Measurements from ENCODE around the gene SNORC. TPM values are rescaled to one million over a fixed set of nuclear protein-coding genes. Genes with fewer than 3 reads are reported as not detected.
A peak's percentile ranks its signal among the peaks of the same experiment; 100 is the strongest.

The SNORC gene
- total RNA-seq, 4 donors from 2014 or later, result 2.5 to 27.2 (median 14.1) TPM

DNA sequence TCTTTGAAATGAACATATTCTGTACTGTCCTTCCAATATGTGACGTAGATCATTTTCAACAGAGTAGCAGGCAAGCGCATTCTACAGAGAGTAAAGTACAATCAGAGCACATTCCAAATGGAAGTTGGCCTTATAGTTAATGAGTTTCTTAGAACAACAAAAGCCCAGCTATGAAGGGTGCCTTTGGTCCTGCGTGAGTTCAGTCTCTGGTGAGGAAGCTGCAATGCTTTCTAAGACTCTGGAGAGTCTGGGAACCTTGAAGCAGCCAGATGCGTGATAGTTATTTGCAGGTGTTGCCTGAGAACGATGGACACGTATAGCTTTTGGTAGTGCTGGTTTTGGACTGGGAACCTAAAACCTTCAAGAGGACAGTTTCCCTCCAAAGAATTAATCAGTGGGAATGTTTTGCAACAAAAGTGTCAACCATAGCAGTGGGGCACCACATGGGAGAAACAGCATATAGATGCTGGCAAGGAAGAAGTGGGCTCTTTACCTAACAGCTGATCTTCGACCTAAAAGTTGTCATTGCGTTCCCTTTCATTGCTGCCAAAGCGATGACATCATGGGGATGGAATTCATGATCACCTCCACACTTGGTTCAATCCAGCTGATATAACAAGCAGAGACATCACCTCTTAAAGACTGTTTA is 9.3 kb upstream of the SNORC start:
- 92% methylated on average over 9 of the region's 9 CpGs for WGBS, 2 donors
- intact Hi-C loops (cut with DNase I; ENCODE audit: low total_unique reads), result no loop called here
- peak in 1 of 2 donors; percentile 9 for DNase-seq (ENCODE audit: low spot score in 2 of 2)
- H3K4me3 ChIP-seq (ENCODE audit: low read depth, poor library complexity, severe bottlenecking), result no peak overlapping the region
- TF ChIP-seq, protein P1, sequence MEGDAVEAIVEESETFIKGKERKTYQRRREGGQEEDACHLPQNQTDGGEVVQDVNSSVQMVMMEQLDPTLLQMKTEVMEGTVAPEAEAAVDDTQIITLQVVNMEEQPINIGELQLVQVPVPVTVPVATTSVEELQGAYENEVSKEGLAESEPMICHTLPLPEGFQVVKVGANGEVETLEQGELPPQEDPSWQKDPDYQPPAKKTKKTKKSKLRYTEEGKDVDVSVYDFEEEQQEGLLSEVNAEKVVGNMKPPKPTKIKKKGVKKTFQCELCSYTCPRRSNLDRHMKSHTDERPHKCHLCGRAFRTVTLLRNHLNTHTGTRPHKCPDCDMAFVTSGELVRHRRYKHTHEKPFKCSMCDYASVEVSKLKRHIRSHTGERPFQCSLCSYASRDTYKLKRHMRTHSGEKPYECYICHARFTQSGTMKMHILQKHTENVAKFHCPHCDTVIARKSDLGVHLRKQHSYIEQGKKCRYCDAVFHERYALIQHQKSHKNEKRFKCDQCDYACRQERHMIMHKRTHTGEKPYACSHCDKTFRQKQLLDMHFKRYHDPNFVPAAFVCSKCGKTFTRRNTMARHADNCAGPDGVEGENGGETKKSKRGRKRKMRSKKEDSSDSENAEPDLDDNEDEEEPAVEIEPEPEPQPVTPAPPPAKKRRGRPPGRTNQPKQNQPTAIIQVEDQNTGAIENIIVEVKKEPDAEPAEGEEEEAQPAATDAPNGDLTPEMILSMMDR (IDR thresholded peaks at IDR 0.05), result no peak
- no peak for TF ChIP-seq POLR2A (IDR thresholded peaks at IDR 0.05)

DNA sequence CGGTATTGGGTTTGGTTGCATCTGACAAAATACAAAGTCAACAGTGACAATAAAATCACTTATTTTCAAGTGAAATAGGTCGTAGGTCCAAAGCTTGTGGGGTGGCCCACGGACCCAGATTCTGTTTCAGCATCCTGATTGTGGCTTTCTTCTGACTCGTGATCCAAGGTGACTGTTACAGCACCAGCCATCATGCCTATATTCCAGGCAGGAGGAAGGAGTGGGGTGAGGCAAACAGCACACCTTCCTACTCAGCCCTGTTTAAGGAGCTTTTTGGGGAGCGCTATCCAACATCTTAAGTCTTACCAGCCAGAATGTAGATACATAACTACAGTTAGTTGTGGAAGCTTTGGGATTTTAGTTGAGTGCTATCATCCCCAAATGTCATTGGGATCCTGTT is 8.7 kb upstream of the SNORC start:
- no peak for DNase-seq (ENCODE audit: low spot score in 2 of 2)
- WGBS, 2 donors, result 93 to 99% methylated on average over 5 of the region's 5 CpGs
- no peak overlapping the region for H3K4me3 ChIP-seq (ENCODE audit: low read depth, poor library complexity, severe bottlenecking)
- intact Hi-C loops (cut with DNase I; ENCODE audit: low total_unique reads), result no loop called here
- TF ChIP-seq, protein P1 (IDR thresholded peaks at IDR 0.05), result no peak
- no peak for TF ChIP-seq POLR2A (IDR thresholded peaks at IDR 0.05)

DNA sequence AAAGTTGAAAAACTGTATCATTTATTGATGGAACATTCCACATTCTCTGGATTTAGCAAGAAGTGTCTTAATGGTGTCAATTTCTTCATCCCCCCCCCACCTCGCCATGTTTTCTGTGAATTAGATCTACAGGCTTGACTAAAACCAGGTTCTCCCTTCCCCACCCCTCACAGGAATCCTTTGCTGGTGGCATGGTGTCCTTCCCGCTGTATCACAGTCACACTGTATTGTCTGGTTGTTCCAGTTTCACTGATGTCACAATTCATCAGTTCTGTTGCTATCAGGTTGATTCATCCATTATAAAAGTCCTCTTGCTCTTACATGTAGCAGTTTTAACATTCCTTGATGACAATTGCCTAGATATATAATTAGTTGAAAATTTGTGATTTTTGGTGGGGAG is 6.1 kb upstream of the SNORC start:
- peak in 1 of 2 donors; percentile 50 for DNase-seq (ENCODE audit: low spot score in 2 of 2)
- intact Hi-C loops (cut with DNase I; ENCODE audit: low total_unique reads), result no loop called here
- 88 to 89% methylated on average over 2 of the region's 2 CpGs for WGBS, 2 donors

DNA sequence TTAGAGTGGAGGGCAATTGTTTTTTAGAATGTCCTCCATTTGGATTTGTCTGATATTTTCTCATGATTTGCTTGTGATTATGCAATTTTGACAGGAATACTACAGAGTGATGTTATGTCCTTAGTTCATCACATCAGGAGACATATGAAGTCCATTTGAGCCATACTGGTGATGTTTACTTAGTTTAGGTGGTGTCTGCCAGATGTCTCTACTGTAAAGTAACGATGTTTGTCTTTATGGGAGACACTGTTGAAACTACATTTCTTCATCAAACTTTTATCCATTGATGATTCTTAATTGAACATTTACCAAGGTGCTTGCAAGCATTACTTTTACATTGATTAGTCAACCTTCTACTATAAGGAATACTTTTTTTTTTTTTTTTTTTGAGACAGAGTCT is 4.9 kb upstream of the SNORC start:
- intact Hi-C loops (cut with DNase I; ENCODE audit: low total_unique reads), result no loop called here
- WGBS, 2 donors, result 91 to 96% methylated on average over 1 of the region's 1 CpG
- no peak for TF ChIP-seq POLR2A (IDR thresholded peaks at IDR 0.05)
- TF ChIP-seq, protein P1 (IDR thresholded peaks at IDR 0.05), result no peak
- DNase-seq (ENCODE audit: low spot score in 2 of 2), result no peak
- H3K4me3 ChIP-seq (ENCODE audit: low read depth, poor library complexity, severe bottlenecking), result no peak overlapping the region

More for the DNA sequence above, 6.1 kb upstream of the SNORC start:
- H3K4me3 ChIP-seq (ENCODE audit: low read depth, poor library complexity, severe bottlenecking), result no peak overlapping the region
- no peak for TF ChIP-seq POLR2A (IDR thresholded peaks at IDR 0.05)
- TF ChIP-seq, protein P1 (IDR thresholded peaks at IDR 0.05), result no peak

DNA sequence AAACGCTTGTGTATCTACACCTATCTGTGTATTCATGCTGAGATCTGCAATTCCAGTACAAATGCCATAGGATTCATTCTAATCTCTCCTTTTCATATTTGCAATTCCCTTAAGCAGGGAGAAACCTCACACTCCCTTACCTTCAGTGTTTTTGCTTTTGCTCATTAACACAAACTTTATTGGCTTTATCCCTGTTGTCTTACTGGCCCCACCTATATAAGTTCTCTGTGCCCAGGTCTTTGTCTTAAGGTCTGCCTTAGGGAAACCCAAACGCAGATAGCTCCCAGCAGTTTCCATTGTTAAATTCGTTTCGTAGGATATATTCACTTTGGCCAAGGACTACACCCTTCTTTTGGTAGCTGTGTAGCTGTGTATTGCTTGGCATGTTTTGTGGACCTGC is 4.0 kb upstream of the SNORC start:
- TF ChIP-seq, protein P1 (IDR thresholded peaks at IDR 0.05), result no peak
- TF ChIP-seq POLR2A (IDR thresholded peaks at IDR 0.05), result no peak
- intact Hi-C loops (cut with DNase I; ENCODE audit: low total_unique reads), result no loop called here
- no peak for DNase-seq (ENCODE audit: low spot score in 2 of 2)
- H3K4me3 ChIP-seq (ENCODE audit: low read depth, poor library complexity, severe bottlenecking), result no peak overlapping the region
- WGBS, 2 donors, result 55 to 56% methylated on average over 4 of the region's 4 CpGs

Data from lower leg skin (tissue), 4 donors.